Measurements from ENCODE around the gene SMARCD2.
"Not testable (repeated sequence)": the region's sequence is repeated elsewhere in the genome, so short reads cannot be mapped to it uniquely, and the experiment has no call there.

The SMARCD2 gene

GRCh38 chr17:63804328-63804727, 38.2 kb downstream of the SMARCD2 start:
- no peak for DNase-seq (ENCODE audit: low spot score)

GRCh38 chr17:63800783-63801182, 41.7 kb downstream of the SMARCD2 start:
- DNase-seq (ENCODE audit: low spot score) = no peak

- DNase-seq (ENCODE audit: low spot score) = no peak
Observed at GRCh38 chr17:63798572-63799106, 43.8 kb downstream of the SMARCD2 start.

GRCh38 chr17:63796375-63796774, 46.1 kb downstream of the SMARCD2 start:
- DNase-seq (ENCODE audit: low spot score) = not testable (repeated sequence)

GRCh38 chr17:63792055-63792729, 50.3 kb downstream of the SMARCD2 start:
- DNase-seq (ENCODE audit: low spot score) = no peak

GRCh38 chr17:63790057-63790456, 52.4 kb downstream of the SMARCD2 start:
- no peak for DNase-seq (ENCODE audit: low spot score)

GRCh38 chr17:63786971-63787711, 55.3 kb downstream of the SMARCD2 start:
- DNase-seq (ENCODE audit: low spot score) = no peak

- DNase-seq (ENCODE audit: low spot score) = no peak
Observed at GRCh38 chr17:63786117-63786516, 56.4 kb downstream of the SMARCD2 start.

GRCh38 chr17:63785556-63785955, 56.9 kb downstream of the SMARCD2 start:
- no peak for DNase-seq (ENCODE audit: low spot score)

- no peak for DNase-seq (ENCODE audit: low spot score)
Observed at GRCh38 chr17:63783522-63783921, 59.0 kb downstream of the SMARCD2 start.
